T-helper 22 cell (primary cell): Measurements from ENCODE around the gene CTNNB1.
"Not testable (repeated sequence)": the region's sequence is repeated elsewhere in the genome, so short reads cannot be mapped to it uniquely, and the experiment has no call there.

Experiments
- DNase-seq: peaks from one replicate; pipeline ENCODE4 v3.0.0-alpha.2; 2020; ENCODE audit warnings: low read depth

The CTNNB1 gene

DNA sequence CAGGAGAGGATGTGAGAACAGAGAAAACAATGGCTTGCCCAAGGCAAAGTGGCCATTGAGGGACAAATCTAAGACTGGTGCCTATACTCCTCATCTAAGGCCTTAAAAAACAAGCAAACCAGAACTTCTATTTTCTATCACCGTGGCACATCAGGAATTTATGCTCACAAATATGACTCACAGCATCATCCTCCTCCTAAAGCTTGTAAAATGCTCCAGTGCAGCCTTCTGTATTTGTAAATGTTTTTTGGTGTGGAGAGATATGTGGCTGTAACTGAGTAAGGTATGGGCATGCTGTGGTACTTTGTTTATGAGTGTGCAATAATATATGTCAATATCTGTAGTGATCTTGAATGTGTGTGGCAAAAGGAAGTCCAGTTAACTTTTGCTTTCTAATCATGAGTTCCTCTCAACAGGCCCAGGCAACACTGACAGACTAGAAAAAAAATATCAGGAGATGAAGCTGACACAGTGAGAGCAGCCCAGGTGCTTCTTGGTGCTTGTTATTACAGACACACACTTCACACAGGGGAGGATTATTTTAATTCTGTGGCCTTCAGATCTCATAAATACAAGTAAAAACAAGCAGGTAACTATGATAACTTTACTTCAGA lies 60.3 kb downstream of the CTNNB1 start:
- DNase-seq: no peak

- no peak for DNase-seq
Observed at GRCh38 chr3:41260063-41260450, 60.8 kb downstream of the CTNNB1 start.

GRCh38 chr3:41265011-41265545 lies 65.8 kb downstream of the CTNNB1 start:
- no peak for DNase-seq

- no peak for DNase-seq
Observed at GRCh38 chr3:41265823-41266273, 66.5 kb downstream of the CTNNB1 start.

DNA sequence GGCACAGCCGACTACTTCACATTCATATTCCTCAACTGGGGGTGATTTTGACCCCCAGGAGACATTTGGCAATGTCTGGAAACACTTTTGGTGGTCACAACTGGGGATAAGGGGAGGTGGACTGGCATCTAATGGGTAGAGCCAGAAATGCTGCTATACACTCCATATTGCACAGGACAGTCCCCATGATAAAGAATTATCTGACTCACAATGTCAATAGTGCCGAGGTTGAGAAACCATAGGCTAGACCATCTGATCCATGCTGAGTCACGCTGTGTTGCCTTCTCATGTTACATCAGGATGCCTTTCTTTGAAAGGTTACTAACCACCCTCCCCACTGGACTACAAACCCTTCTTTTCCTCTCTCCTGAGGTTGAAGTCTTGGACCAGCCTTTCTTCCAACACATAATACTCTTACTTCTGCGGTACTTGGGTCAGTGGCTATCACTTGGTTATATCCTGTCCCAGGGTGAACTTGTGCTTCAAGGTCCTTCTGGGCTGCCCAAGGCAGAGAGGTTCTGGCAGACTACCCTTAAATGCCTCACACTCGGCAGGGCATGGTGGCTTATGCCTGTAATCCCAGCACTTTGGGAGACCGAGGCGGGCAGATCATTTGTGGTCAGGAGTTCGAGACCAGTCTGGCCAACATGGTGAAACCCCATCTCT lies 68.8 kb downstream of the CTNNB1 start:
- no peak for DNase-seq

DNA sequence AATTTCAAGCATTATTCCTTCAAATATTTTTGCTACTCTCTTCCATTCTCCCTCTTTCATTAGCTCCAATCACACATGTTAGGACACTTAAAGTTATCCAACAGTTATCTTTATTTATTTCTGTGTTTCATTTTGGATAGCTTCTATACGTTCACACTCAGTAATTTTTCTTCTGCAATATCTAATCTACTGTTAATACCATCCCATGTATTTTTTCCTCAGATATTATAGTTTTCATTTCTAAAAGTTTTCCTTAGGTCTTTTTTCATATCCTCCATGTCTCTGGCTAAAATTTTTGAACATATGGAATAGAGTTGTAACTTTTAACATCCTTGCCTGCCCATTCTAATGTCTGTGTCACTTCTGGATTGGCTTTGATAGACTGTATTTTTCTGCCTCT lies 73.4 kb downstream of the CTNNB1 start:
- DNase-seq: no peak

GRCh38 chr3:41274944-41275668 lies 75.8 kb downstream of the CTNNB1 start:
- DNase-seq: no peak

DNA sequence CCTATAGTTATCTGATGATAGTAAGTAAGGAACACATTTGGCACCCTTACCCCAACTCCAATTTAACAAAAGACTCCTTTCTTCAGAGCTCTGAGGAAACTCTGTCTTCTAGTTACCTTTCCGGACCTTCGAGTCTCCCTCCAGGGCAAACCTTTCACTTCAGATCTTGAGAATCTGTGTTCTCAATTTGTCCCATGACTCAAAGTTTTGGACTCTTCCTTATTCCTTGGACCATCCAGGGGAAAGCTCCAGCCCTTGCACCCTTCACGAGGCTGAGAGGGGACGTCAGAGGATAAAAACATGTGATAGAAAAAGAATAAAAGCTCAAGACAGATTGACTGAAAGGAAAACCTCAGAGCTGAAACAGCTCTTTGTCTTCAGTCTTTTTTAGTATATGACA lies 76.9 kb downstream of the CTNNB1 start:
- DNase-seq: no peak

GRCh38 chr3:41277790-41278465 lies 78.6 kb downstream of the CTNNB1 start:
- no peak for DNase-seq

- DNase-seq: not testable (repeated sequence)
Observed at GRCh38 chr3:41284934-41285333, 85.6 kb downstream of the CTNNB1 start.

GRCh38 chr3:41286305-41286704 lies 87.0 kb downstream of the CTNNB1 start:
- no peak for DNase-seq

GRCh38 chr3:41288785-41289184 lies 89.5 kb downstream of the CTNNB1 start:
- no peak for DNase-seq
